IPS-NIHi7 (cell line): ENCODE data around the gene CP.
A peak's percentile ranks its signal among the peaks of the same experiment; 100 is the strongest.
"Not testable (repeated sequence)": the region's sequence is repeated elsewhere in the genome, so short reads cannot be mapped to it uniquely, and the experiment has no call there.

Experiments used
- DNase-seq: peaks from one replicate; pipeline ENCODE4 v3.0.0; 2012; ENCODE audit warnings: mixed read lengths; ENCODE audit errors: extremely low spot score

The CP gene

DNA sequence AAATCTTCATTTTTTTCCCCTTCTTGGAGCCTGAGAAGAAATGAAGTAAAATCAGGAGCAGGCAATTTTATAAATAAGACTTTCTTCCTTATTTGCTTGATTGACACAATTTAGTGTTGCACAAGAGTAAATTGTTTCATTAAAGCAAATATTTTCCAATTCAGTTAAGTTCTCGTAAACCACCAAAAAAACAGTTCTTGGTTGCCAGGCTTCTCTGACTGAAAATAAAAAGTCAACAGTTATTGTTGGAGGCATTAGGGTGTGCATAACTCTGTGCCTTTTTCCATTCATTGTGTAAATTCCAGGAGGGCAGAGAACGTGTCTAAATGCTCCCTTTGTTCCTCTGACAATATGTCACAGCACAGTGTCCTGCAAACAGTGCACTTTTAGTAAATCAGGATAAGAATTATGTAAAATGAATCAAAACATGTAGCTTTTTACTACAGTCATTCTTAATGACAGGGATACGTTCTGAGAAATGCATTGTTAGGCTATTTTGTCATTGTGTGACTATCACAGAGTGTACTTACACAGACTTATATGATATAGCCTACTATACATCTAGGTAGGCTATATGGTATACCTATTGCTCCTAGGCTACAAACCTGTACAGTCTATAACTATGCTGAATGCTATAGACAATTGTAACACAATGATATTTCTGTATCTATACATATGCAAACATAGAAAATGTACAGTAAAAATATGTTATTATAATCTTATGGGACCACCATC is at the start of gene CP:
TSS of gene CP (minus strand) at position 47 of the 735 bp plus-strand sequence. CDS start at position 10, 37 bp downstream.
- DNase-seq = no peak

DNA sequence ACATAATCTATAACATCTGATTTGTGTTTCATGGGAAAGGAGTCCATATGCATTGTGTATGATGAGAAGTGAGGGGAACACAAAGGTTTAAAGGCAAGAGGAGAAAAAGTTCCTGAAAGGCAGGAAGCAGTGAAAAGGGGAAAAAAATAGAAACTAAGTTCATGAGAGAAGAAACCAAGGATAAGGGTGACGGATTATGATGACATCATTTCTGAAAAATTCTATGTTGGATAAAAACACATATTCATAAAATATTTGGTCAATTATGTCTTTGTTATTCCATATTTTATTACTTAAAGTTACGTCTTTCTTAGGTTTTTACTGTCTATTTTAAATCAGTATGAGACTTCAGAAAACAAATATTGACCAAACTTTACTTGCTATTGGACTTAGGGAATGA is 48.6 kb upstream of the CP start:
- DNase-seq = no peak

DNA sequence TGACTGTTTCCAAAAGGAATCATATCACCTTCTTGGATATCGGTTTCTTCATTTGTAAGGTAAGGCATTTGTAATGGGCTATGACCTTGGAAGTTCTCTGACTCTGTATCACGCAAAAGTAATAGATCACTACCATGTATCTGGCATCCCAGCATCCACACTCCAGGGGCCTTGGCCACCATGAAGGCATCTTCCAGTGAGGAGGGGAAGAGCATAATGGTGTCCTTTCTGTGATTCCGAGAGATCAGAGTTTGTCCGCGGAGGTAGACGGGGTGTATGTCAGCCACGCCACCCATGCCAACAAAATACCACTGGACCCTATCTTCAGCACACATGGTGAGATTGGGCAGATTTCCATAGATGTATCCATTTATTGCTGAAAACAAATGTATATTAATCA is 48.1 kb upstream of the CP start:
- no peak for DNase-seq

- no peak for DNase-seq
Measured at GRCh38 chr3:149267565-149267964, 45.9 kb upstream of the CP start.

DNA sequence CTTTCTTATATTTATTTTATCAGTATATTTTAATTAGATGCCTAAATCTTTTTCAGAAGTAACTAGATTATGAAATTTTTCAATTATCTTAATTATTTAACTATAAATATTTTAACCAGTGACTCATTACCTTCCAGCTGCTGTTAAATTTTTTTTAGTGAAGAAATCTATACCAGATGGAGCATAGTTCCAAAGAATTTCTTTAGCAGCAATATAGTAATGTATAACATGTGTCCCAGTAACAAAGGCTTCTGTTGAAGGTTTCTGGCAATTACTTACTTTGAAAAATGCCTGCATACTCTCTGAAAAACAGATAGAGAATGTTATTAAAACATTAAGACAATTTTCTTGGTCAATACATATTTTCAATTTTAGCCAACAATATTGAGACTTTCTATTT is 45.1 kb upstream of the CP start:
- no peak for DNase-seq

GRCh38 chr3:149263856-149264255 is 42.2 kb upstream of the CP start:
- DNase-seq = no peak

DNA sequence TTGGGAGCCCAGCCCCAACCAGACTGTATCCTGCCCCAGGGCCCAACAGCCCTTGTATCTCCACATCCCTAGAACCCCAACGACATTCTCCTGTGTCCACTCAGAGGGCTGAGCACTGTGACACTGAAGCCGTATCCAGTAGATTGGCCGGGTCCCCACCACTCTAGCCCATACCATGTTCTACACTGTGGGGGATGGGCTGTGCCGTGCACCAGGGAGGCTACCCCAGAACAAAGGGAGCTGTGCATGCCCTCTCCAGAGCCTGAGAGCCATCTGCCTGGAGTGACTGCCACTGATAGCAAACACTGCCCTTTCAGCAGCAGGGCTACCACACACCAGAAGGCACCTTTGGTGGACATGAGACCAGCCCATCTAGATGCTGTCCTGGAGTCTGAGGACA is 37.1 kb upstream of the CP start:
- no peak for DNase-seq

GRCh38 chr3:149258298-149258697 is 36.7 kb upstream of the CP start:
- DNase-seq = no peak

DNA sequence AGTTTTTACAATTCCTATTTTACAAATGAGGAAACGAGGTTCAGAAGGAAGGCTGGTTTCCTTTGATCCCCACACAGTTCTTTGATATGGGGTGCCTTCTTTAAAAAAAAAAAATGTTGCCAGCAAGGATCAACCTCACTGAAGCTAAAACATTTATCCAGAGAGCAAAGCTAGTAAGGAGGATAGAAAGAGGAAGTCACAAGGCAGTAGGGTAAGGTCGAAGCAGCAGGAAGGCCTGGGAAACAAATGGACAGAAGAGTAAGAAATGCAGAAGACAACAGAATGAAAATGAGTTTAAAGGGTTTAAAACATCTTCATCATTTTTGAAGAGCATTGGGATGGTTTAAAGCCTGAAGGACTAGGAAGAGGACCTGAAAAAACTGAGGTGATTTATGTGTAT is 30.6 kb upstream of the CP start:
- DNase-seq = no peak

- no peak for DNase-seq
Measured at GRCh38 chr3:149251186-149251585, 29.6 kb upstream of the CP start.

DNA sequence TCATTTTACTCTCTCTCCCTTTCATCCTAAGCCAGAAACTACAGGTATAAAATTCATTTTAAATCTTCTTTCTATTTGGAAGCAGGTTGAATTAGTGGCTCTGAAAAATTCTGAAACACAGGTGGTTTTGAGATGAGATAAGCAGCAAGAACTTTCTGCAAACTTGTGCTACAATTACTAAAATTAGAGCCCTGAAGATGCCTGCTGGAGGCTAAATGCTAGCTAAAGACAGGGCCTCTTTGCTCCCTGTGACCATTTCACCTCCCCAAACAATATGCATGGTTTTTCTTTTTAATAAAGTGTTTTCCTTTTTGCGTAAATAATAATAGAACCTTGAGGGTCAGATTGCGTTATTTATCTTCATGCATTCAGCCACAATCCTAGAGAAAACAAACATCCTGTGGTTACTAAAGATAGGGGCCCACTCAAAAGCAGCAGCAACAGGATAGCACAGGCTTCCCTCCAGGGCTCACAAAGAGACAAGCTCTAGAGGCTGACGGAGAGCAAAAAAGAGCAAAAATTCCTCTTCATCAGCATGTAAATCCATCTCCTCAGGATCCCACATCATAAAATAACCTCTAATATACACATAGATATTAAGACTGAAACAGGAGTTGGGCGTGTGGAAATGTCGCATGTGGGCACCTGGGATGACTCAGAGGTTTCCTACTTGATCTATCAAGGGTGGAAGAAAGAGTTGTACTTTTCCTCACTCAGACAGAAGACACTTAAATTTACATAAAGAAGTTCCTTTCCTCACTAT is 26.5 kb upstream of the CP start:
- DNase-seq = no peak

DNA sequence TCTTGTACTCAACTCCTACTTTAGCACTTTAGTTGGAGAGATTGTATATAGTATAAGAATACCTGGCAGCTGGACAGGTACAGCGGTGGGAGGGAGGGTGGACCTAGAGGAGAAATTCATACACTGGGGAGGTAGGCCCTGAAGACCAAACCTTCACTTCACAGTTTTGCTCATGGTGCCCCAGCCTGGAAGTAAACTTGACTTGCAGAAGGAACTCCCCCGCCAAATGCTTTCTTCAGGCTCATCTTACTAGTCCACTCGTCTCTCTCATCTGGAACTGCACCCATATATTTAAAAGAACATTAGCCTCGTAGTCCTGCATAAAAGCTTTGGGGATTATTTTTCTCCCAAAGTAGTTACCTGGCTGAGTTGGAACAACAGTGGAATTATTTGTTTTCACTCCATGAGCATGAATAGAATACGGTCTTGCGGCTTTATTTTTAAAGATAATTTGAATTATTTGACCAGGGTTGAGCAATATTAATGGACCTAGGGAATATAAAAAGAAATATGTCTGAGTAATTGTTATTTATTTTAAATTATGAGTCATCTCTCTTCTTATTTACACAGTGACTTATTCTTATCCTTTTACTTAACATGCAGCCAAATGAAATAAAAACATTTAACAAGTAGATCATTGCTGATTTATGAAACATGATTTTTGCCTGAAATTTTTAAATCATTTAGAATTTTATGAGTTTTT is 25.5 kb upstream of the CP start:
- no peak for DNase-seq

DNA sequence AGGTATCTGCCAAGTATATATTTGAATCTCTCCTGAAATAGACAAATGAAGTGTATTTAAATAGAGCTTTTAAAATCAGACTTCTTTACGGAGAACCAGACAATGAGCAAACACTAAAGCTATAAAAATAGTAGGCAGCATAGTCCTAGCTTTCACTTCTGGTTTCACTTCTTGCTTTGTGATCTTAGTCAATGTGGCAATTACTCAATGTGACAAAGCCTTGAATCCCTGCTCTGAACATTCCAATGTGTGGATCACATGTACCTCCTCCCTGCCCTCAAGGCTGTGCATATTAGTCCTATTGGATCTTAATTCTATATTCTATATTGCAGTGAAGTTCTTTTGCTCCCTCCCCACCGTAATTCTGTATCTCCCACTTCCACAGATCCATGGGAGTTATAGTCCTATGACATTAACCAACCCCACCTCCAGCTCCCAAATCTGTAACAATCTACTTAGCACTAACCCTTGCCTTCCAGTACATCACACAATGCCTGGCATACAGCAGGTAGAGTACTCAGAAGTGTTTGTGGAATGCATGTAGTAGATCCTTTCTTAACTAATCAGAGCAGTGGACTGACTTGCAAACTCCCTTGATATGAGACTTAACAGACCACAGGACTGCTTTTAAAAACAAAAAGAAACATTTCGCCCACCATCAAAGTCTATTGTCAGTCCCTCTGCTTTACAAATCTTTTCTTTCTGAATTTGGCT is 24.3 kb upstream of the CP start:
- DNase-seq = no peak

DNA sequence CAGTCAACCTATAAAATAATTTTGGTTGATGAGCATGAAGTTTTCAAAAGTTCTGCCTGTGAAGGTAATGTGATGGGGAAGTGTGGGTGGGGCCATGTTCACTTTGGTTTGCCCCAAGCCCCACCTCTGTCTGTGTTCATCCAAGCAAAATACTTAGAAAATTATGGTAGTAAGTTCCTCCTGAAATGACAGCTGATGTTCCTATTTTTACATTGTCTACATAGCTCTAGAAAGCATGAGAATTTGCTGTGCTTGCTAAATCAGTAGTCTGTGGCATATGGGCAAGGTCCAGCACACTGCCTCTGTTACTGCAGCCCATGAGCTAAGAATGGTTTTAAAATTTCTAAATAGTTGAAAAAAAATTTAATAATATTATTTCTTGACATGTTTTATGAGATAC is 21.9 kb upstream of the CP start:
- no peak for DNase-seq

GRCh38 chr3:149239357-149239936 is 17.8 kb upstream of the CP start:
- no peak for DNase-seq

DNA sequence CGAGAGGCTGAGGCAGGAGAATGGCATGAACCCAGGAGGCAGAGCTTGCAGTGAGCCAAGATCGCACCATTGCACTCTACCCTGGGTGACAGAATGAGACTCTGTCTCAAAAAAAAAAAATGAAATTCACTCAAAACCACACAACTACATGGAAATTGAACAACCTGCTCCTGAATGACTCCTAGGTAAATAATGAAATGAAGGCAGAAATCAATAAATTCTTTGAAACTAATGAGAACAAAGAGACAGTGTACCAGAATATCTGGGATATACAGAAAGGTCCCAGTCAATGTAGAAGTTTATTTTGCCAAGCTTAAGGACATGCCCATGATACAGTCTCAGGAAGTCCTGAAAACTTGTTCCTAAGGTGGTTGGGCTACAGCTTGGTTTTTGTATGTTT is 16.6 kb upstream of the CP start:
- DNase-seq = not testable (repeated sequence)

DNA sequence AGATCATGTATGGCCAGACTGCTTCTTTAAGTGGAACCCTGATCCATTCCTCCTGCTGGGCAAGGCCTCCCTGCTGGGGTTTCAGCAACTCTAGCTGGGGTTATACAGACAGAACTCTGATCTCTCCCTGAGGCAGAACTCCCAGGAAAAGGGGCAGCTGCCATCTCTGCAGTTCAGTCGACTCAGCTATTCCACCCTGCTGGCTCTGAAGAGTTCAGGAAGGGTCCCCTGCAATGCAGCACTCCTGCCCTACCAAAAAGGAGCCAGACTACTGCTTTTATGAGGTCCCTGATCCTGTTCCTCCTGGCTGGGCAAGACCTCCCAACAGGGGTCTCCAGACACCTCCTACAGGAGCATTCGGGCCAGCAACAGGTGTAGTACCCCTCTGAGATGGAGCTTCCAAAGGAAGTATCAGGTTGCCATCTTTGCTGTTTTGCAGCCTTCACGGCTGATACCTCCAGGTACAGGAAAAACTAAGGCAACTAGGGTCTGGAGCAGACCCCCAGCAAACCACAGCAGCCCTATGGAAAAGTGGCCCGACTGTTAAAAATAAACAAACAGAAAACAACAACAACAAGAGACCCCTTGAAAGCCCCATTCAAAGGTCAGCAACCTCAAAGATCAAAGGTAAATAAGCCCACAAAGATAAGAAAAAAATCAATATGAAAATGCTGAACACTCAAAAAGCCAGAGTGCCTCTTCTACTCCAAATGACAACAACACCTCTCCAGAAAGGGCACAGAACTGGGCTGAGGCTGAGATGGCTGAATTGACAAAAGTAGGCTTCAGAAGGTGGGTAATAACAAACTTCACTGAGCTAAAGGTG is 14.2 kb upstream of the CP start:
- DNase-seq = no peak

DNA sequence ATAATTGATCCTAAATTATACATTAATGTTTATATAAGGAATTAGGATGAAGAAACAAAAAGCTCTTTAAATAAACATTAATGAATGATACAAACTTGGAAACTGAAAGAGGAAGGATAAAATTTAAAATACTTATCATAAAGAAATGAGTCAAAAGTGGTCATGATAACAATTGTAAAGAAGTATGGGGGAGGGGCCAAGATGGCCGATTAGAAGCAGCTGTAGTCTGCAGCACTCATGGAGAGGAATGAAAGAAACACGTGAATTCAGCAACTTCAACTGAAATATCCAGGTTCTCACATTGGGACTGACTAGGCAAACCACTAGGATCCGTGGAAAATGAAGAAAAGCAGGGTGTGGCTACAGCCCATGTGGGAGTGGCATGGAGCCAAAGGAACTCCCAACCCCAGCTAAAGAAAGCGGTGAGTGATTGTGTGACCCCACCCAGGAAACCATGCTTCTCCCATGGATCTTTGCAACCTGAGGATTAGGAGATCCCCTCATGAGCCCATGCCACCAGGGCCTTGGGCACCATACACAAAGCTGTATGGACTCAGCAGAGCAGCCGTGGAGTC is 13.1 kb upstream of the CP start:
- DNase-seq = no peak

GRCh38 chr3:149233323-149233722 is 11.7 kb upstream of the CP start:
- peak; percentile 38 for DNase-seq

GRCh38 chr3:149231871-149232270 is 10.2 kb upstream of the CP start:
- no peak for DNase-seq
